K562 (cell line): ENCODE data around the gene ATG13. TPM values are rescaled to one million over a fixed set of nuclear protein-coding genes. Genes with fewer than 3 reads are reported as not detected.

Experiments used
- ATAC-seq: fragments of 200-7000 bp; cut with Tn5 transposase; 3 replicates; pipeline ENCODE4 v1.9.1; 2020; ENCODE audit warnings: moderate library complexity
- BruUV-seq: library from RNA; stranded (reverse); fragments of 400-500 nt; replicated peaks from 2 replicates; lab custom pipeline; 2021; lab: Mats Ljungman, UMichigan
- CTCF ChIA-PET: fragments of 300-600 bp; formaldehyde crosslinking; extraction: SDS; loops from one replicate; lab custom pipeline; 2021; ENCODE audit warnings: low intra/inter-chr PET ratio; lab: Yijun Ruan, JAX
- POLR2A ChIA-PET: fragments of 300-600, 350-650 bp; sonication (Branson Sonifier 250); formaldehyde crosslinking; extraction: SDS; loops from one replicate; lab custom pipeline; 2021; ENCODE audit warnings: antibody characterized with exemption, inconsistent platforms; lab: Yijun Ruan, JAX
- DNase-seq, 4 experiments: peaks; one replicate each; pipeline versions ENCODE4 v3.0.0 to v3.0.0-alpha.2; 2011 to 2018; ENCODE audit warnings: low spot score in 3 of 4, mixed read lengths in 3 of 4; ENCODE audit errors: extremely low read depth in 1 of 4
- FAIRE-seq: peaks from 2 replicates; lab custom pipeline; 2011; peaks lifted over from hg19 to GRCh38; lab: Jason Lieb, UNC
- H2AFZ ChIP-seq: 2 replicates; pipeline ENCODE4 v1.6.0; 2011; ENCODE audit warnings: low read depth, low read length, control low read depth, inconsistent platforms
- H3K27ac ChIP-seq: fragments of 200-600 bp; 3 replicates; pipeline ENCODE4 v1.8.0; 2011; ENCODE audit warnings: low read depth, mild to moderate bottlenecking, control low read depth, inconsistent platforms, low read length, moderate library complexity, mixed read lengths; ENCODE audit errors: extremely low read depth
- H3K27me3 ChIP-seq, 2 experiments: fragments of 300-600 bp in 1 of 2; 2 replicates in 1 of 2; 3 replicates in 1 of 2; pipeline versions ENCODE4 v1.6.0 to v1.8.0; 2011; ENCODE audit warnings: inconsistent platforms in 2 of 2, low read length in 2 of 2, mild to moderate bottlenecking in 1 of 2, mixed read lengths in 1 of 2, moderate library complexity in 1 of 2; ENCODE audit not compliant: control insufficient read depth in 2 of 2, insufficient read depth in 2 of 2
- H3K36me3 ChIP-seq: fragments of 300-600 bp; 3 replicates; pipeline ENCODE4 v1.8.0; 2011; ENCODE audit warnings: mild to moderate bottlenecking, low read length, inconsistent platforms; ENCODE audit not compliant: control insufficient read depth, insufficient read depth
- H3K4me1 ChIP-seq, 2 experiments: fragments of 200-600 bp in 1 of 2; replicated peaks in 1 of 2; 2 replicates in 1 of 2; 3 replicates in 1 of 2; pipeline versions ENCODE4 v1.5.1 to v1.8.0; 2011; ENCODE audit warnings: inconsistent platforms in 2 of 2, low read length in 2 of 2, mild to moderate bottlenecking in 1 of 2, mixed read lengths in 1 of 2, moderate library complexity in 1 of 2; ENCODE audit not compliant: control insufficient read depth in 2 of 2, insufficient read depth in 2 of 2
- H3K4me2 ChIP-seq: 2 replicates; pipeline ENCODE4 v1.6.1; 2011; ENCODE audit warnings: low read length, control low read depth, inconsistent platforms, mixed read lengths; ENCODE audit not compliant: insufficient read depth
- H3K4me3 ChIP-seq: fragments of 200-600 bp; sonication (generic), shearing (Covaris generic); 2 replicates; pipeline ENCODE4 v1.5.1; 2016; ENCODE audit warnings: control low read depth, inconsistent platforms
- H3K79me2 ChIP-seq: fragments of 200-600 bp; 3 replicates; pipeline ENCODE4 v1.8.0; 2011; ENCODE audit warnings: low read length, inconsistent platforms; ENCODE audit not compliant: control insufficient read depth, insufficient read depth
- H3K9ac ChIP-seq, 2 experiments: 2 replicates each; pipeline versions ENCODE4 v1.6.0 to v1.6.1; 2011; ENCODE audit warnings: low read depth in 2 of 2, low read length in 2 of 2, control low read depth in 1 of 2, inconsistent platforms in 1 of 2, mild to moderate bottlenecking in 1 of 2, mixed read lengths in 1 of 2; ENCODE audit not compliant: insufficient read depth in 1 of 2
- H3K9me1 ChIP-seq: one replicate; pipeline ENCODE4 v1.6.0; 2011; ENCODE audit warnings: inconsistent platforms, mild to moderate bottlenecking, low read length, moderate library complexity; ENCODE audit not compliant: control insufficient read depth, insufficient read depth
- H3K9me3 ChIP-seq: replicated peaks from 2 replicates; pipeline ENCODE4 v1.5.1; 2011; ENCODE audit warnings: low read depth, low read length, inconsistent platforms; ENCODE audit not compliant: control insufficient read depth, insufficient read depth
- H4K20me1 ChIP-seq: replicated peaks from 2 replicates; pipeline ENCODE4 v1.6.1; 2011; ENCODE audit warnings: low read length, inconsistent platforms, mixed read lengths; ENCODE audit not compliant: control insufficient read depth, insufficient read depth
- ADNP ChIP-seq: fragments of 200-800 bp; sonication (Bioruptor generic); IDR thresholded peaks from 2 replicates; pipeline ENCODE4 v1.6.1; 2016; ENCODE audit warnings: missing genetic modification characterization, missing compliant biosample characterization
- CXXC5 ChIP-seq: fragments of 250-450 bp; sonication (Bioruptor Pico); IDR thresholded peaks from 2 replicates; pipeline ENCODE4 v1.8.0; 2022; ENCODE audit warnings: inconsistent platforms, mild to moderate bottlenecking, moderate library complexity
- ELF2 ChIP-seq: fragments of 250-450 bp; sonication (Bioruptor Pico); IDR thresholded peaks from 2 replicates; pipeline ENCODE4 v1.5.0; 2021; ENCODE audit warnings: mild to moderate bottlenecking
- FOXK1 ChIP-seq: sonication (generic); formaldehyde crosslinking; IDR thresholded peaks from 2 replicates; pipeline ENCODE4 v1.8.0; 2022; ENCODE audit warnings: missing genetic modification reagents, mild to moderate bottlenecking, borderline replicate concordance
- GABPB1 ChIP-seq: sonication (generic); formaldehyde crosslinking; IDR thresholded peaks from 2 replicates; pipeline ENCODE4 v1.8.0; 2022; ENCODE audit warnings: mild to moderate bottlenecking, missing genetic modification reagents
- MAX ChIP-seq: sonication (generic); formaldehyde crosslinking; IDR thresholded peaks from 2 replicates; pipeline ENCODE4 v1.9.0; 2022; ENCODE audit warnings: mild to moderate bottlenecking, missing genetic modification reagents
- MCM2 ChIP-seq: fragments of 450-650 bp; IDR thresholded peaks from 2 replicates; pipeline ENCODE4 v1.6.1; 2017; ENCODE audit warnings: low read depth, mild to moderate bottlenecking
- NBN ChIP-seq: fragments of 450-650 bp; IDR thresholded peaks from 2 replicates; pipeline ENCODE4 v1.6.1; 2016; ENCODE audit warnings: low read depth, mild to moderate bottlenecking
- PTBP1 ChIP-seq: fragments of 200-400 bp; formaldehyde crosslinking; IDR thresholded peaks from 2 replicates; pipeline ENCODE4 v1.6.1; 2017; ENCODE audit warnings: low read depth, low read length
- RBM34 ChIP-seq: fragments of 200-400 bp; formaldehyde crosslinking; IDR thresholded peaks from 2 replicates; pipeline ENCODE4 v1.6.1; 2018; ENCODE audit warnings: low read length, borderline replicate concordance; ENCODE audit not compliant: insufficient read depth
- ZC3H11A ChIP-seq: IDR thresholded peaks from 2 replicates; pipeline ENCODE4 v1.6.1; 2012; ENCODE audit warnings: low read depth, low read length, improper control_type of control experiment
- ZNF184 ChIP-seq: sonication (generic); formaldehyde crosslinking; IDR thresholded peaks from 2 replicates; pipeline ENCODE4 v1.5.0; 2020; ENCODE audit warnings: missing genetic modification reagents
- ZNF212 ChIP-seq: fragments of 450-650 bp; formaldehyde crosslinking; IDR thresholded peaks from 2 replicates; pipeline ENCODE4 v1.4.0; 2020; ENCODE audit warnings: mild to moderate bottlenecking
- ZNF449 ChIP-seq: fragments of 250-450 bp; sonication (Bioruptor Pico); IDR thresholded peaks from 2 replicates; pipeline ENCODE4 v1.8.0; 2022; ENCODE audit warnings: moderate library complexity, mild to moderate bottlenecking, inconsistent platforms
- ZNF512 ChIP-seq: IDR thresholded peaks from 2 replicates; pipeline ENCODE4 v1.6.1; 2016; ENCODE audit warnings: missing genetic modification characterization, missing compliant biosample characterization
- ZNF764 ChIP-seq: fragments of 250-450 bp; sonication (Bioruptor Pico); IDR thresholded peaks from 2 replicates; pipeline ENCODE4 v1.4.0; 2020; ENCODE audit warnings: low read depth, mild to moderate bottlenecking, moderate library complexity
- ZNF77 ChIP-seq: fragments of 250-450 bp; sonication (Bioruptor Pico); IDR thresholded peaks from 2 replicates; pipeline ENCODE4 v1.5.0; 2020
- ZNF830 ChIP-seq: fragments of 250-450 bp; sonication (Bioruptor Pico); IDR thresholded peaks from 2 replicates; pipeline ENCODE4 v1.5.0; 2021; ENCODE audit warnings: mild to moderate bottlenecking
- WGBS: fragments of 100-300 bp; shearing (Covaris generic); methylation state at CpG from one replicate; pipeline ENCODE4 v1.1.6; 2016; ENCODE audit warnings: low coverage, mixed read lengths; ENCODE audit not compliant: insufficient coverage; ENCODE audit errors: missing lambda C conversion rate; 5-methylcytosine and 5-hydroxymethylcytosine counted together
- in situ Hi-C: fragments of 300-500 bp; cut with MboI; formaldehyde crosslinking; loops from 4 replicates; pipeline ENCODE4 v1.15.0; 2018; ENCODE audit warnings: inconsistent platforms, mixed read lengths
- intact Hi-C: fragments of 100-400 bp; cut with micrococcal nuclease; formaldehyde crosslinking; loops from 2 replicates; pipeline ENCODE4 v1.14.2; 2022
- polyA plus RNA-seq, 8 experiments: library from polyadenylated mRNA; depleted of rRNA in 4 of 8; stranded (reverse) in 5 of 8; unstranded in 3 of 8; fragments of >200 nt; fragmentation: Nextera tagmentation in 2 of 8; fragmentation: Illumina TruSeq in 1 of 8; extraction: Ambion mirVana in 2 of 8; extraction: Trizol in 1 of 8; gene quantifications; 2 replicates each; pipeline versions ENCODE4 v1.2.1 to v1.2.3, GENCODE V29; 2011 to 2014; ENCODE audit warnings: inconsistent platforms in 1 of 8, missing spikeins in 1 of 8
- total RNA-seq, 7 experiments: library from RNA; depleted of rRNA in 6 of 7; stranded (reverse); fragments of >200 nt in 6 of 7; fragmentation: Illumina TruSeq in 2 of 7; extraction: Trizol in 2 of 7; gene quantifications; 2 replicates each; pipeline versions ENCODE4 v1.2.1 to v1.2.3, GENCODE V29; 2011 to 2021; ENCODE audit warnings: low replicate concordance in 1 of 7

ATG13 gene
- total and polyA plus RNA-seq, 9 of the 15 experiments (the other 6 are each of a cell fraction or from before 2014, with no cell fraction given), result 13.1 to 61.5 (median 36.5) TPM

- no peak within 1 kb of the TSS for H3K4me3 ChIP-seq
- peaks cover 4% of the 10 kb centered on the region; the same call in 1 of the 2 replicates for H3K9me3 ChIP-seq
- H3K79me2 ChIP-seq, result no peaks in the 10 kb centered on the region
- no peak for TF ChIP-seq ZNF512 (tag)
- TF ChIP-seq NBN, result no peak
- no peak for TF ChIP-seq RBM34
- no peak for TF ChIP-seq ZC3H11A
- no peak for TF ChIP-seq ZNF184
- TF ChIP-seq GABPB1 (CRISPR knock-in tag), result no peak
- TF ChIP-seq MAX, result no peak
- no peak for TF ChIP-seq ZNF449 (CRISPR knock-in tag)
- no peak for TF ChIP-seq ELF2 (CRISPR knock-in tag)
- no peak; the same call in 1 of the 2 replicates for TF ChIP-seq ADNP (tag)
- TF ChIP-seq PTBP1, result no peak
- TF ChIP-seq ZNF212 (CRISPR knock-in tag), result no peak
- no peak for TF ChIP-seq ZNF830 (CRISPR knock-in tag)
- TF ChIP-seq MCM2, result no peak
- TF ChIP-seq CXXC5 (CRISPR knock-in tag), result no peak
- no peak for TF ChIP-seq ZNF764 (CRISPR knock-in tag)
- no peak for TF ChIP-seq FOXK1 (CRISPR knock-in tag)
- TF ChIP-seq ZNF77 (CRISPR knock-in tag), result no peak
- no peak within 1 kb of the TSS for H3K4me2 ChIP-seq
- 47% methylated on average over 7 of the region's 7 CpGs for WGBS
- H3K9me1 ChIP-seq, result no peaks in the 10 kb centered on the region
- in situ Hi-C loops (no loop called here), intact Hi-C loops (no loop called here)
- DNase-seq (no peak), ATAC-seq (peak; percentile 29), FAIRE-seq (no peak)
- POLR2A ChIA-PET, result interaction anchor here (0.6 to 0.7 kb wide), 2 partner anchors 18 to 70 kb away, joined by 3 read pairs; partner anchors contain the start of genes ARHGAP1 and ZNF408
- H3K27ac ChIP-seq, result no peak within 1 kb of the TSS
- H2AFZ ChIP-seq, result peak within 1 kb of the TSS; percentile 85
- peak within 1 kb of the TSS in 1 of 2 experiments; percentile 75; a peak in 2 of 4 replicates for H3K9ac ChIP-seq
- no peaks in the 10 kb centered on the region for H4K20me1 ChIP-seq
- H3K27me3 ChIP-seq, result peaks cover 0 to 3% of the 10 kb centered on the region in 2 experiments; a peak in 1 of 5 replicates
- H3K4me1 ChIP-seq, result peaks cover 4 to 17% of the 10 kb centered on the region in 2 experiments; a peak in 4 of 5 replicates
- H3K36me3 ChIP-seq, result no peaks in the 10 kb centered on the region
- BruUV-seq, result no TSS peak
- CTCF ChIA-PET, result no interaction called here
Observed at GRCh38 chr11:46719048-46719542, 101.7 kb downstream of the ATG13 start, which contains the start of gene F2. TSS of gene F2 (plus strand) at chr11:46719213. CDS start at chr11:46719236, 23 bp downstream.
